ENCODE results near the gene C13orf46.

- no peak for TF ChIP-seq CTCF (IDR thresholded peaks at IDR 0.05)
- TF ChIP-seq EZH2 (IDR thresholded peaks at IDR 0.05): no peak
These were observed 32.2 kb downstream of the C13orf46 start for GRCh38 chr13:113941571-113942191.
